HCT116 (cell line): ENCODE data around the gene CXCR4. TPM values are rescaled to one million over a fixed set of nuclear protein-coding genes. Genes with fewer than 3 reads are reported as not detected.
A peak's percentile ranks its signal among the peaks of the same experiment; 100 is the strongest.

ENCODE experiments used
- ATAC-seq: fragments of 200-7000 bp; cut with Tn5 transposase; 2 replicates; pipeline ENCODE4 v1.9.1; 2020; ENCODE audit warnings: mild to moderate bottlenecking, moderate library complexity
- BruUV-seq: library from RNA; stranded (reverse); fragments of 400-500 nt; replicated peaks from 2 replicates; lab custom pipeline; 2021; lab: Mats Ljungman, UMichigan
- CTCF ChIA-PET: fragments of 300-600 bp; sonication (Branson Sonifier 250); formaldehyde crosslinking; loops from one replicate; lab custom pipeline; 2021; ENCODE audit warnings: antibody characterized with exemption; lab: Charles Lee
- POLR2A ChIA-PET: fragments of 300-600, 350-600 bp; sonication (Branson Sonifier 250); formaldehyde crosslinking; loops from one replicate; lab custom pipeline; 2021; ENCODE audit warnings: antibody characterized with exemption; lab: Charles Lee
- RAD21 ChIA-PET, 2 experiments: fragments of 300-600 bp; sonication (Branson Sonifier 250); formaldehyde crosslinking; loops; one replicate each; lab custom pipeline; 2023; ENCODE audit warnings: low total read pairs in 2 of 2; ENCODE audit not compliant: uncharacterized antibody in 2 of 2, unreplicated experiment in 2 of 2, low non-redundant PET in 1 of 2; lab: Charles Lee
- DNase-seq: peaks from one replicate; pipeline ENCODE4 v3.0.0-alpha.2; 2010; ENCODE audit warnings: low read depth, low spot score
- H2AFZ ChIP-seq: fragments of 200-600 bp; shearing (Covaris generic), sonication (generic); 2 replicates; pipeline ENCODE4 v1.6.1; 2017; ENCODE audit warnings: low read depth, mixed run types, mixed read lengths, antibody characterized with exemption, low read length; ENCODE audit not compliant: poor library complexity, severe bottlenecking
- H3K27ac ChIP-seq: 2 replicates; pipeline ENCODE4 v1.5.1; 2012; ENCODE audit warnings: low read depth, low read length
- H3K27me3 ChIP-seq: fragments of 200-600 bp; sonication (generic); 2 replicates; pipeline ENCODE4 v1.6.1; 2016; ENCODE audit warnings: mixed run types, low read length, mixed read lengths; ENCODE audit not compliant: insufficient read depth
- H3K36me3 ChIP-seq, 2 experiments: fragments of 200-500 bp in 1 of 2; fragments of 200-600 bp in 1 of 2; sonication (Bioruptor generic) in 1 of 2; sonication (generic) in 1 of 2; 2 replicates each; pipeline versions ENCODE4 v1.5.1 to v1.6.1; 2014 to 2016; ENCODE audit warnings: low read length in 2 of 2, inconsistent platforms in 1 of 2, mixed read lengths in 1 of 2, mixed run types in 1 of 2; ENCODE audit not compliant: insufficient read depth in 2 of 2, control insufficient read depth in 1 of 2
- H3K4me1 ChIP-seq, 2 experiments: fragments of 200-600 bp in 1 of 2; sonication (generic) in 1 of 2; 2 replicates each; pipeline versions ENCODE4 v1.5.1 to v1.6.1; 2012 to 2017; ENCODE audit warnings: low read length in 2 of 2, inconsistent platforms in 1 of 2, mild to moderate bottlenecking in 1 of 2, mixed read lengths in 1 of 2, mixed run types in 1 of 2, moderate library complexity in 1 of 2; ENCODE audit not compliant: insufficient read depth in 2 of 2, control insufficient read depth in 1 of 2
- H3K4me2 ChIP-seq: fragments of 200-600 bp; sonication (generic); 2 replicates; pipeline ENCODE4 v1.6.1; 2017; ENCODE audit warnings: mixed run types, low read length, mixed read lengths
- H3K4me3 ChIP-seq, 2 experiments: fragments of 200-600 bp in 1 of 2; sonication (generic) in 1 of 2; replicated peaks in 1 of 2; 2 replicates each; pipeline ENCODE4 v1.5.1; 2011 to 2016; ENCODE audit warnings: low read length in 2 of 2, control low read depth in 1 of 2, low read depth in 1 of 2, mild to moderate bottlenecking in 1 of 2, mixed read lengths in 1 of 2, mixed run types in 1 of 2
- H3K79me2 ChIP-seq: fragments of 200-600 bp; sonication (generic); 2 replicates; pipeline ENCODE4 v1.6.1; 2017; ENCODE audit warnings: mild to moderate bottlenecking, mixed run types, low read length, moderate library complexity, mixed read lengths; ENCODE audit not compliant: insufficient read depth
- H3K9ac ChIP-seq: fragments of 200-600 bp; sonication (generic); 2 replicates; pipeline ENCODE4 v1.6.1; 2016; ENCODE audit warnings: low read length, mixed read lengths
- H3K9me2 ChIP-seq: fragments of 200-600 bp; sonication (generic), shearing (Covaris generic); 2 replicates; pipeline ENCODE4 v1.6.1; 2017; ENCODE audit warnings: mixed run types, mild to moderate bottlenecking, moderate library complexity; ENCODE audit not compliant: insufficient read depth
- H3K9me3 ChIP-seq, 2 experiments: fragments of 200-500 bp in 1 of 2; fragments of 200-600 bp in 1 of 2; sonication (Bioruptor generic) in 1 of 2; sonication (generic) in 1 of 2; 2 replicates each; pipeline ENCODE4 v1.6.1; 2014 to 2017; ENCODE audit warnings: low read length in 2 of 2, mixed read lengths in 2 of 2, inconsistent platforms in 1 of 2, low read depth in 1 of 2, mild to moderate bottlenecking in 1 of 2, mixed run types in 1 of 2, moderate library complexity in 1 of 2; ENCODE audit not compliant: control insufficient read depth in 1 of 2, insufficient read depth in 1 of 2
- H4K20me1 ChIP-seq: fragments of 200-600 bp; sonication (generic), shearing (Covaris generic); 2 replicates; pipeline ENCODE4 v1.6.1; 2017; ENCODE audit warnings: mixed run types, mild to moderate bottlenecking, moderate library complexity; ENCODE audit not compliant: insufficient read depth
- ATF3 ChIP-seq: IDR thresholded peaks from 2 replicates; pipeline ENCODE4 v1.6.1; 2012
- CBX3 ChIP-seq: IDR thresholded peaks from 2 replicates; pipeline ENCODE4 v1.6.1; 2012; ENCODE audit warnings: low read depth
- CEBPB ChIP-seq: IDR thresholded peaks from 2 replicates; pipeline ENCODE4 v1.6.1; 2012; ENCODE audit warnings: low read depth
- CTCF ChIP-seq, 3 experiments: fragments of 200-600 bp in 1 of 3; sonication (generic) in 1 of 3; IDR thresholded peaks in 2 of 3; conservative IDR thresholded peaks in 1 of 3; 2 replicates each; pipeline ENCODE4 v1.5.1; 2012 to 2017; ENCODE audit warnings: low read depth in 2 of 3, low read length in 2 of 3, antibody characterized with exemption in 1 of 3, borderline replicate concordance in 1 of 3, control low read depth in 1 of 3, mild to moderate bottlenecking in 1 of 3, mixed read lengths in 1 of 3, mixed run types in 1 of 3, moderate library complexity in 1 of 3; ENCODE audit not compliant: insufficient read depth in 1 of 3
- EGR1 ChIP-seq: IDR thresholded peaks from 2 replicates; pipeline ENCODE4 v1.6.1; 2012; ENCODE audit warnings: low read depth
- ELF1 ChIP-seq: IDR thresholded peaks from 2 replicates; pipeline ENCODE4 v1.6.1; 2012; ENCODE audit warnings: low read depth, borderline replicate concordance
- EZH2 ChIP-seq: fragments of 200-600 bp; sonication (generic); IDR thresholded peaks from 2 replicates; pipeline ENCODE4 v1.6.1; 2017; ENCODE audit warnings: antibody characterized with exemption, mixed run types
- FOSL1 ChIP-seq: IDR thresholded peaks from 2 replicates; pipeline ENCODE4 v1.6.1; 2012; ENCODE audit warnings: low read depth
- JUND ChIP-seq: IDR thresholded peaks from 2 replicates; pipeline ENCODE4 v1.6.1; 2012
- MAX ChIP-seq: IDR thresholded peaks from 2 replicates; pipeline ENCODE4 v1.6.1; 2012
- POLR2AphosphoS5 ChIP-seq: IDR thresholded peaks from 2 replicates; pipeline ENCODE4 v1.6.1; 2011; ENCODE audit warnings: mild to moderate bottlenecking, low read depth, low read length, moderate library complexity
- RAD21 ChIP-seq: IDR thresholded peaks from 2 replicates; pipeline ENCODE4 v1.6.1; 2012; ENCODE audit warnings: low read depth, mild to moderate bottlenecking
- SIN3A ChIP-seq: IDR thresholded peaks from 2 replicates; pipeline ENCODE4 v1.6.1; 2012; ENCODE audit warnings: low read depth
- SP1 ChIP-seq: IDR thresholded peaks from 2 replicates; pipeline ENCODE4 v1.6.1; 2012; ENCODE audit warnings: low read depth
- SRF ChIP-seq: IDR thresholded peaks from 2 replicates; pipeline ENCODE4 v1.6.1; 2012; ENCODE audit warnings: low read depth
- TCF7L2 ChIP-seq: IDR thresholded peaks from 2 replicates; pipeline ENCODE4 v1.7.0; 2011; ENCODE audit warnings: borderline replicate concordance, inconsistent platforms; ENCODE audit not compliant: insufficient read depth, insufficient read length; ENCODE audit errors: extremely low read depth
- YY1 ChIP-seq: IDR thresholded peaks from 2 replicates; pipeline ENCODE4 v1.6.1; 2011; ENCODE audit warnings: low read length, low read depth, moderate library complexity, mild to moderate bottlenecking; ENCODE audit not compliant: insufficient replicate concordance; ENCODE audit errors: extremely low read depth
- ZFX ChIP-seq: fragments of 450-650 bp; IDR thresholded peaks from 2 replicates; pipeline ENCODE4 v1.6.1; 2017
- ZNF274 ChIP-seq: fragments of 200-500 bp; sonication (Bioruptor generic); IDR thresholded peaks from 2 replicates; pipeline ENCODE4 v1.6.1; 2014; ENCODE audit warnings: mild to moderate bottlenecking, low read depth, low read length, inconsistent platforms
- intact Hi-C: fragments of 100-400 bp; cut with micrococcal nuclease; formaldehyde crosslinking; loops from 2 replicates; pipeline ENCODE4 v1.10.0; 2022
- total RNA-seq: library from RNA; stranded (reverse); gene quantifications from one replicate; pipeline ENCODE4 v1.2.1, GENCODE V29; 2021; ENCODE audit not compliant: unreplicated experiment

CXCR4 gene
- total RNA-seq, 1 experiment from 2014 or later, result 1.3 TPM

DNA sequence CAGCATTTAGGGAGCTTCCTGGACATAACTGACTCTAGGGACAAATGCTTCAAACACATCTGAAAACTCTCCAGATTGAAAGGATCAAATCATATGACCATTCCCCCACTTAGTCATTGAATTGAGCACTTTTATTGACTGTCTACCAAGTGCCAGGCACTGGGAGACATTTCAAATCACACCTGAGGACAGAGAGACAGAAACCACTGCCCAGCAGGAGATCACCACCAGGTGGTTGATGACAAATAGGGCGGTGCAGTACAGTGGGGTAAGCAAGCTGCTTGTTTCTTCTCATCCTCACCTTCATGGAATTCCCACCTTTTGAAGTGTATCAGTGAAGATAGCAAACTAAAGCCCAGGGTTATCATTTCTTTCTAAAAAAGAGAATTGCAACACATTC is 19.0 kb upstream of the CXCR4 start (continued):
- TF ChIP-seq SRF, result no peak
- peak; percentile 62 for TF ChIP-seq SP1
- TF ChIP-seq MAX, result peak; percentile 72
- TF ChIP-seq ZFX, result no peak
- TF ChIP-seq YY1, result no peak
- TF ChIP-seq ZNF274, result no peak
- TF ChIP-seq EGR1, result no peak
- peak; percentile 54 for TF ChIP-seq FOSL1
- 0 out of 2 replicates have a peak, but pooled peaks have one; percentile 45 for TF ChIP-seq SIN3A
- peak; percentile 26; the same call in 1 of the 2 replicates for TF ChIP-seq POLR2AphosphoS5
- TF ChIP-seq ELF1, result no peak
- no peak for TF ChIP-seq EZH2

GRCh38 chr2:136135921-136136906 is 18.3 kb upstream of the CXCR4 start:
- peaks cover 18% of the 10 kb centered on the region for H3K27me3 ChIP-seq
- no peak overlapping the region for H3K4me3 ChIP-seq
- no peak for DNase-seq
- no peaks in the 10 kb centered on the region for H3K79me2 ChIP-seq
- CTCF ChIA-PET, result no interaction called here
- H2AFZ ChIP-seq, result no peak overlapping the region
- no peak for ATAC-seq
- H3K4me2 ChIP-seq, result peak overlapping the region; percentile 40
- peaks cover 19 to 26% of the 10 kb centered on the region in 2 experiments for H3K4me1 ChIP-seq
- RAD21 ChIA-PET, result no interaction called here
- no TSS peak for BruUV-seq
- H3K9ac ChIP-seq, result no peak overlapping the region
- H3K27ac ChIP-seq, result no peak overlapping the region
- no peaks in the 10 kb centered on the region for H4K20me1 ChIP-seq
- H3K36me3 ChIP-seq, result no peaks in the 10 kb centered on the region
- POLR2A ChIA-PET, result no interaction called here
- H3K9me3 ChIP-seq, result no peaks in the 10 kb centered on the region
- intact Hi-C loops, result no loop called here
- no peaks in the 10 kb centered on the region for H3K9me2 ChIP-seq
- TF ChIP-seq CBX3 (no peak), CTCF (IDR thresholded peaks at IDR 0.05 in 2 of 3, conservative IDR thresholded peaks at IDR 0.05 in 1 of 3; ENCODE audit: borderline replicate concordance in 1 of 3, insufficient read depth in 1 of 3, low read depth in 2 of 3, low read length in 2 of 3) (no peak), ELF1 (no peak), EGR1 (no peak), SP1 (no peak), RAD21 (no peak), ZNF274 (no peak), POLR2AphosphoS5 (no peak), YY1 (no peak), ATF3 (no peak), SRF (no peak), MAX (no peak), FOSL1 (no peak), EZH2 (no peak), JUND (no peak), SIN3A (no peak), CEBPB (no peak), TCF7L2 (no peak)
